ENCODE data around the gene GLP1R.

The GLP1R gene

GRCh38 chr6:39048481-39049399 is at the start of gene GLP1R:
Gene GLP1R, plus strand, starts transcription at chr6:39048781. Its CDS starts 60 bp downstream, at chr6:39048841.
- FAIRE-seq = no peak

DNA sequence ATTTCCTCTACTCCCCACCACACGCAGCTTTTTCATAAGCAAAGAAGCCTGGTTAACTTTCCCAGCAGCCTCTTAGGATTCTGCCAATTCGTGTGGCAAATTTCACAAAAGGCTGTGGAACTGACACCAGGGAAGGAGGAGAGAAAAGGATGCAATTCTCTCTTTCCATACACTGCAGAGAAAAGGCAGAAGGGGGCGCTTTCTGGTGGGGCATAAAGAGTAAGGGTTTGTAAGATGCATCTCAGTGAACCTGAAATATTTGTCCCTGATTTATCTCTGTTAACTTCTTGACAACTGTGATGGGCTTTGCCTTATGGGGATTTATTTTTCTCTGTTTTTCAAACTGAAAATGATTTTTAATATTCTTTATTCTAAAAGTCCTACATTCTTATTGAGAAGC is 45.5 kb upstream of the GLP1R start:
- FAIRE-seq = no peak

DNA sequence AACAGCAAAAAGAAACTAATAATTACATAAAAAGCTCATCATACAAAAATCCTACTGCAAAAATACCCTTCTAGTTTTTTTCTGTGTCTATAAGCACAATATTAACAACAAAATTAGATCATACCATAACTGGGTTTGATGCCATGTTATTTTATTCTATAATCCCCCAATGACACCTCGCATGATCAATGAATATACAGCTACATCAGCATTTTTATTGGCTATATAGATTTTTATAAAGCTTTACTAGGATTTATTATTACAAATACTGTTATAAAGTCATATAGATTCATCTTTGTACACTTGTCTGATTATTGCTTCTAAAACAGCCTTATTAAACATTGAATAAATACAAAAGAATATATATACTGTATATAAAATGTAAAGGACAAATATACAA is 45.1 kb upstream of the GLP1R start:
- FAIRE-seq = no peak

DNA sequence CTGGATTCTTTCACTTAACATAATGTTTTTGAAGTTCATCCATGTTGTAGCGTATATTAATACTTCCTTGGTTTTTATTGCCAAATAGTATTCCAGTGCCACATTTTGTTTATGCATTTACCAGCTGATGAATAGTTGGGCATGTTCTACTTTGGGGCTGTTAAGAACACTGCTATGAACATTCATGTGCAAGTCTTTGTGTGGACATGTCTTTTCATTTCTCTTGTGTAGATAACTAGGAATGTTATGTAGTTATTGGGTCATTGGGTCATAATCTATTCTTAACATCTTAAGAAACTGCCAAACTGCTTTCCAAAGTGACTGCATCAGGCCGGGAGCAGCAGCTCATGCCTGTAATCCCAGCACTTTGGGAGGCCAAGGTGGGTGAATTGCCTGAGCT is 43.8 kb upstream of the GLP1R start:
- no peak for FAIRE-seq

GRCh38 chr6:39005774-39006173 is 42.8 kb upstream of the GLP1R start:
- FAIRE-seq = no peak

DNA sequence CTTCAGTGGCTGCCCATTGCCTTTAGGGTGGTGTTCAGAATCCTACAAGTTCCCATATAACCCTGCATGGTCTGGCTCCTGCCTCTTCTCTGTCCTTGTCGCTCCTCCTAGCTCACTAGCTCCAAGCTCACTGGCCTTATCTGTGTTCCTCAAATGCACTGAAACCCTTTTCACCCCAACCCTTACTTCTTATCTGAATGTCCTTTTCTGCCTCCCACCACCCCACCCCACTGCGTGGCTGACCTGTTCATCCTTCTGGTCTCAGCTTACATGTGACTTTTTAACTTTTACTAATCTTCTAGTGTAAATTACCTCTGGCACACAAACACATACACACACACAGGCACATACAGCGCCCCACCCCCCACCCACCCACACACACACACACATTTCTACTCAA is 41.0 kb upstream of the GLP1R start:
- FAIRE-seq = no peak

DNA sequence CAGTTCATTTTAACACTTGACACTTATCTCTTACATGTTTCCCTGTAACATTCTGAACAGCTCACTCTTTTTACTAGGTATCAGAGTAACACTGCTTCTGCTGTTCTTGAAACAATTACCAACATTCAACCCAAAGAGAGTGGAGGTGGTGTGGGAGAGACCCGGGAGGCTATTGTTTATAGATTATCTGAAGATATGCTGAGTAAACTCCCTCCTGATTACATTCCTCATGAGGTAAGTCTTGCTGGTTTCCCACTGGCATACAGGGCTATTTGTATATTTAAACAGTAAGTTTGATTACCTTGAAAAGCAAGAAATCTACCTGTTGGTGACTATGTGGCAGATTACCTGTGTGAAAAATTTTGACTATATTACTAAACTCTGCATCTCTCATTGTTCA is 39.8 kb upstream of the GLP1R start:
- no peak for FAIRE-seq

DNA sequence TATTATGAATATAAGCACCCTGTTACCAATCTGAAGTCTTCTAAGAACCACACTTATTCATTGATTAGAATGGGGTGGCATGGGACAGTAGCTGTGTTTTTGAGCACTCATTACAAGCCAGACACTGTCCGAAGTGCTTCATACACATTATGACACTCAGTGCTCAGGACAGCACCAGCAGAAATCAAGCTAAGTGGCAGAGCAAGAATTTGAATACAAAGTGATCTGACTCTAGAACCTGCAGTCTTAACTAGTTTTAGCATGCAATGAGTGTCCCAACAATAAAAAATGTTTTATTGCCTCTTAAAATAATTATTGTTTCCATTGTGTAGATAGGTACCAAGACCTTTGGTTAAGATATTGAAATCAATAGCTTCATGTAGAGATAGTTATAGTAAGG is 39.1 kb upstream of the GLP1R start:
- FAIRE-seq = no peak

GRCh38 chr6:39016839-39017546 is 31.6 kb upstream of the GLP1R start:
- FAIRE-seq = no peak

GRCh38 chr6:39017547-39017880 is 31.1 kb upstream of the GLP1R start:
- FAIRE-seq = no peak

DNA sequence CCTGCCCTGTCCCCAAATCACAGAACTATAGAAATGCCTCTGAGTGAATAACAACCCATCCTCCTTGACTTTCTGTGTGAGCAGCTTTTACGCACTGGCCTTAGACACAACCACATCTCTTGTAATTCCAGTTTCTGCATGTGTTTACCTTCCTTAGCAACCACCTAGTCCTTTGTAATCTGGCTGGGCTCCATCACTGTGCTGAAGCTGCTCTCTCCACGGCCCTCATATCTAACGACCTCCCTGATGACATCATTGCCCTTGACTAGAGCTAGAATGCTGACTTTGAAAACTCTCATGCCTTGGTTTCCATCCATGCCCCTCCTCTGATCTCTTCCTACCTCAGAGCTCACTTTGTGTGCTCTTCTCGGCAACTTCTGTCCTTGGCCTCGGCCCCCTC is 30.5 kb upstream of the GLP1R start:
- no peak for FAIRE-seq

GRCh38 chr6:39020136-39020535 is 28.4 kb upstream of the GLP1R start:
- no peak for FAIRE-seq

DNA sequence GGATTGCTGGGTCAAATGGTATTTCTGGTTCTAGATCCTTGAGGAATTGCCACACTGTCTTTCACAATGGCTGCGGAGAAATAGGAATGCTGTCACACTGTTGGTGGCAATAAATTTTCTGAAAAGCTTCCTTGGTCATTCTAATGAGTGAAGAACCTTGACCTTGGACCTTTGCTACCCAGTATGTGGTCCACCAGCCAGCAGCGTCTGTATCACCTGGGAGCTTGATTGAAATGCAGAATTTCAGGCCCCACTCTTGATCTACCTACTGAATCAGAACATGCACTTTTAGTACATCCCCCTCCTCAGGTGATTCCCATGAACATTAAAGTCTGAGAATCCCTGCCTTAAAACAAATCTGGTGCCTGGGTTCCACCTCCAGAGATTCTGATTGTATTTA is 27.5 kb upstream of the GLP1R start:
- no peak for FAIRE-seq

DNA sequence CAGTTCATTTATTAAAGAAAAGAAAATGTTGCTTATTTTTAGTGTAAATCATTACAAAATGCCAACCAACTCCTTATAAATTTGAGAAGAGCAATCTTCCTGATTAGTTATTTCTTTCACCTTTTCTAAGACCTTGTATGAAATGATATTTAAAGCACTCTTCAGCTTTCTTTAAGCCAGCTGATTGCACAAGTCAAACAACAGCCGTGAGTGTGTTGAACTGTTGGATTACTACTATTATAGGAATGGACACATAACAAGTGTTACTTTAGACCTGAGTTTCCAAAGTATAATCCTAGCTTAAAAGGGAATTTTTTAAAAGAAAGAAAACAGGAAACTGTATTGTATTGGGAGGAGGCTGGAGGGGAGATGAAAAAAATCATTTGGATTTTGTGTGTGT is 26.8 kb upstream of the GLP1R start:
- no peak for FAIRE-seq

DNA sequence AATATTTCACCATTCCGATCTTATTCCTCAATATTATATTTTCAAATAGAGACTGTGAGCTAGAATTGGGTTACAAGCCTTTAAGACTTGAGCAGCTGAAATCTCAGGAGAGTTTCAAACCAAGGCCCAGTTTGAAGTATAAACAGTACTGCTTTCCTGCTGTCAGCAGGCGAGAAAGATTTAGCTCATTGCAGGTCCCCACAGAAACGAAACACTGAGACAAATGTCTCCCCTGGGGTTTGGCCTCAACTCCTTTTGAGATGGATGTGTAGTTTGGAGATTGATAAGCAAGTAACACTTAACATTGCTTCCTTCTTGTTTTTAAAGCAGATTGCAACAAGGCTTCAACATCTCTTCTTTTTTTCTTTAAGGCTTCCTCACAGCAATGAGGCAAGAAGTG is 22.4 kb upstream of the GLP1R start:
- FAIRE-seq = no peak

DNA sequence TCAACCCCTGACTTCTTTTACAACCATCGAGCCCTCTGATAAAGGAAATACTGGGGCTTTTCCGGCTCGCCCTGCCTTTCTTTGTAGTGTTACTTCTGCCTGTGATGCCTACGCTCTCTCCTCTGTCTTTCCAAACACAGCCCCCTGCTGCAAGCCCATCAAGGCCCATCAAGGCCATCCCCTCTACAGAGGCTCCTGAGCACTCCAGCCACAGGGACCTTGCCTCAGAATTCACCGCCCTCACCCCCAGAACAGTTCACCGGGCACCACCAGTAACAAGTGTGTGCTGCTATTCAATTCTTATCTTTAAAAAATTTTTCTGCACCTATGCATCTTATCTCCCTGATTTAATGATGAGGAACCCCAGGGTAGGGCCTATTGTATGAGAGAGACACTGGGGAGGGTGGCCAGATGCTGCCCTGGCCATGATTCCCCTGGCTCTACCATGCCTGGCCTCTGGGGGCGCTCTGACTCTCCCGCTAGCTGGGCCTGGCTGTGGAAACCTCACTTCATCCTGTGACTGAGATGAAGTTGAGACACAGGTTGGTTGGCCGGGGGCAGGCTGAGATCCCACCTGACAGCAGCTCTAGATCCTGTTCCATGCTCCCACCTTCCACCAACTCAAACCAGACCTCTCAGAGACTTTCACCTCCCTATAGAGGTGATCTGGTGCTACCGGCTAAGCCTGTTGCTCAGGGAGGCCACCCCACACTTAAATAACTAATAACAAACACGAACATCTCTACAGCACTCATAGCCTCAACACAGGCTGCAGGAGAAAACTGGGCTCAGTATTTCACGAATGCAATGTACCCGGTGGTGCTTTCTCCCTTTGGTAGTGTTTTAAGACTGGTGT is 19.2 kb upstream of the GLP1R start:
- no peak for FAIRE-seq

GRCh38 chr6:39035681-39036080 is 12.9 kb upstream of the GLP1R start:
- FAIRE-seq = no peak

DNA sequence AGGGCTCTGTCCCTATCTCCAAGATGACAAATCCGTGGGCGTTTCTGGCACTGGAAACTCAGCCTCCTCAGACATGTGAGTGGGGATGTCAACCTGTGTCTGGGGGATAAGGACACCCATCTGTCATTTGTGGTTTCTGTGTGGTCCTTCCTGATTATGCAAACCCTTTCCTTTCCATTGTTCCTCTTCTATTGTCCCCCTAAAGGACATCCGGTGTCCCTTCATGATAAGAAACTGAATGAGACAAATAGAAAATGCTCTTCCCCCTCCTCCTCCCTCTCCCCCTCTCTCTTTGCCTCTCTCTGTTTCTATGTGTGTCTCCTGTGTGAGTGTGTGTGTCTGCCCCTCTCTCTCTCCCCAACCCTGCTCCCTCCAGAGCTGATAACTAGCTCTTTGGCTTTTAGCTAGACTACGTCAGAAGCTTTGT is 11.5 kb upstream of the GLP1R start:
- FAIRE-seq = no peak

- no peak for FAIRE-seq
Measured at GRCh38 chr6:39037707-39038106, 10.9 kb upstream of the GLP1R start.

- FAIRE-seq = no peak
Measured at GRCh38 chr6:39040080-39040673, 8.4 kb upstream of the GLP1R start.

- FAIRE-seq = no peak
Measured at GRCh38 chr6:39041072-39041471, 7.5 kb upstream of the GLP1R start.

- FAIRE-seq = no peak
Measured at GRCh38 chr6:39043776-39044175, 4.8 kb upstream of the GLP1R start.

GRCh38 chr6:39044181-39044580 is 4.4 kb upstream of the GLP1R start:
- no peak for FAIRE-seq

Data from G401.6 (cell line).